ENCODE results near the gene SLC16A6.
A peak's percentile ranks its signal among the peaks of the same experiment; 100 is the strongest.
"Not testable (repeated sequence)": the region's sequence is repeated elsewhere in the genome, so short reads cannot be mapped to it uniquely, and the experiment has no call there.

Gene SLC16A6

DNA sequence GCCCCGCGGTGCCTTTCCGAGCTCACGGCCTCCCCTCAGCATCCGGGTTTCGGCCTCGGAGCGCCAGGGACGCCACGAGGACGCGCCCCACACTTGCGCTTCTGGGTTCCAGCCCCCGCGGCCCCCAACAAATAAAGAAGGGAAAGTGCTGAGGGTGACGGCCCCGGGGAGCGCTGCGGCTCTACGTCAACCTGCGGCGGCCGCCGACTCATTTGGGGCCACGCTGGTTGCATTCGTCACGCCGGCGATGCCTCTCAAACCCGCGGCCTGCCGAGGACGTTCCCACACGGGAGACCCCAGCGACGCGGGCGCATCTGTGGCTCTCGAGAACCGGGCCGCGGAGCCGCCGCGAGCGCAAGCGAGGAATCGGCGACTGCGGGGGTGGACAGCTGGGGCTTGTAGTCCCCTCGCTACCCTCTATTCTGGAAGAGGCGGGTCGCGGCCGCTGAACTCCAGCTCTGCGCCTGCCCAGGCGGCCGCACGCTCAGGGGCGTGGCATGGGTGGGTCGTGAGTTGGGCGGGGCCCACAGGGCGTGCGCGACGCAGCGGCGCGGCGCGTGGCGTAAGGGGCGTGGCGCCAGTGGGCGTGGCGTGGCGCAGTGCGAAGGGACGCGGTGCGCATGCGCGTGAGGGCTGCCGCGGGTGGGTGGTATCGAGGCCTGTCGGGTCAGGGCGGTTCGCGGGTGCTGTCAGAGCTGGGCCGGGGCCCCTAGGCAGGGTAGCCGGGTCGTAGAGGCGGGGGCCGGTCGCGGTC is 43.3 kb downstream of the SLC16A6 start, which contains the start of gene AMZ2:
AMZ2 (plus strand) TSS at position 599 of the 754 bp plus-strand sequence. CDS start 2,145 bp downstream, outside the sequence.
- Histone ChIP-seq H3K27ac (peak within 1 kb of the TSS; percentile 94 to 99), H3K27me3 (no peaks in the 10 kb centered on the region), H3K36me3 (peaks cover 4 to 14% (median 13%) of the 10 kb centered on the region in 3 donors), H3K4me3 (peak within 1 kb of the TSS; percentile 93 to 99), H3K9me3 (no peaks in the 10 kb centered on the region), H3K4me1 (peaks cover 0 to 15% (median 9%) of the 10 kb centered on the region in 4 donors)
- intact Hi-C loops (cut with DNase I; ENCODE audit: low total_unique reads) = loop anchor here (5.0 to 10.0 kb wide), 2 partner anchors 40 to 207 kb away; partner anchors contain the start of gene WIPI1
- TF ChIP-seq CTCF (IDR thresholded peaks at IDR 0.05) = no peak
- DNase-seq = peak; percentile 89 to 95

GRCh38 chr17:68246271-68247028 is 44.5 kb downstream of the SLC16A6 start:
- DNase-seq = no peak
- intact Hi-C loops (cut with DNase I; ENCODE audit: low total_unique reads) = loop anchor here (5.0 to 10.0 kb wide), 2 partner anchors 39 to 208 kb away; partner anchors contain the start of gene WIPI1
- Histone ChIP-seq H3K27ac (no peak overlapping the region), H3K4me1 (peaks cover 0 to 15% (median 9%) of the 10 kb centered on the region in 4 donors), H3K27me3 (no peaks in the 10 kb centered on the region), H3K9me3 (no peaks in the 10 kb centered on the region), H3K4me3 (peak overlapping the region in 1 of 2 donors; percentile 99), H3K36me3 (peaks cover 2 to 8% (median 2%) of the 10 kb centered on the region in 3 donors)
- TF ChIP-seq CTCF (IDR thresholded peaks at IDR 0.05) = no peak

DNA sequence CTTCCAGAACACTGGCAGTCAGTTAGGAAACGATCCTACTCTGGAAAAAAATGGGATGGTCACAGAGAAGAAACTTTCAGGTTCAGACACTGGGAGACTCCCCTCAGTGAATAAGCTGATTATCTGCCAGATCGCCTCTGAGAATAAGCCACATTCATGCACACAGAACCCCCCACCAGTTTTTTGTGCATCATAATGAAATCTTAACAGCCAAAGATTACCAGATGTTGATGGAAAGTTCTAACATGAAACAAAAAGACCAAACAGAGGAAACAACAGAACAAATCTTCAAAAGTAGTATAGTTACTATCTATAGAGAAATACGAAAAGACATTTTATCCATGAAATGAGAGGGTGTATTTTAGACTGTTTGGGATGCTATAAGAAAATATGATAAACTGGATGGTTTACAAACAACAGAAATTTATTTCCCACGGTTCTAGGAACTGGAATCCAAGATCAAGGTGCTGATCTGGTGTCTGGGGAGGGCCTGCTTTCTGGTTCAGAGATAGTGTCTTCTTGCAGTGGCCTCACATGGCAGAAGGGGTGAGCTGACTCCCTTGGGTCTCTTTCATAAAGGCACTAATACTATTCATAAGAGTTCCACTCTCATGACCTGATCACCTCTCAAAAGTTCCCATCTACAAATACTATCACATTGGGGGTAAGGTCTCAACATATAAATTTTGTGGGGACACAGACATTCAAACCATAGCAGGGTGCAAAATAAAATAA is 51.1 kb downstream of the SLC16A6 start:
- intact Hi-C loops (cut with DNase I; ENCODE audit: low total_unique reads) = loop anchor here (10.0 kb wide), 1 partner anchor 215 kb away; the partner anchor contains the start of gene WIPI1
- no peaks in the 10 kb centered on the region for H3K9me3 ChIP-seq
- no peaks in the 10 kb centered on the region for H3K27me3 ChIP-seq
- H3K36me3 ChIP-seq = no peaks in the 10 kb centered on the region
- no peak for DNase-seq
- H3K4me1 ChIP-seq = no peaks in the 10 kb centered on the region
- TF ChIP-seq CTCF (IDR thresholded peaks at IDR 0.05) = no peak
- H3K4me3 ChIP-seq = no peak overlapping the region
- H3K27ac ChIP-seq = no peak overlapping the region

- H3K9me3 ChIP-seq = no peaks in the 10 kb centered on the region
- DNase-seq = no peak
- H3K4me3 ChIP-seq = no peak overlapping the region
- no peaks in the 10 kb centered on the region for H3K27me3 ChIP-seq
- H3K27ac ChIP-seq = no peak overlapping the region
- intact Hi-C loops (cut with DNase I; ENCODE audit: low total_unique reads) = no loop called here
- no peaks in the 10 kb centered on the region for H3K36me3 ChIP-seq
- no peak for TF ChIP-seq CTCF (IDR thresholded peaks at IDR 0.05)
- H3K4me1 ChIP-seq = no peaks in the 10 kb centered on the region
These were observed 52.1 kb downstream of the SLC16A6 start for GRCh38 chr17:68238871-68239253.

- H3K9me3 ChIP-seq = no peaks in the 10 kb centered on the region
- no peaks in the 10 kb centered on the region for H3K27me3 ChIP-seq
- H3K36me3 ChIP-seq = no peaks in the 10 kb centered on the region
- no peak overlapping the region for H3K27ac ChIP-seq
- no peaks in the 10 kb centered on the region for H3K4me1 ChIP-seq
- no peak overlapping the region for H3K4me3 ChIP-seq
- no peak for TF ChIP-seq CTCF (IDR thresholded peaks at IDR 0.05)
- no peak for DNase-seq
- intact Hi-C loops (cut with DNase I; ENCODE audit: low total_unique reads) = no loop called here
These were observed 52.6 kb downstream of the SLC16A6 start for GRCh38 chr17:68238164-68238870.

- H3K36me3 ChIP-seq; H3K27me3 ChIP-seq; H3K4me3 ChIP-seq; intact Hi-C loops (cut with DNase I; ENCODE audit: low total_unique reads); H3K27ac ChIP-seq; H3K4me1 ChIP-seq; H3K9me3 ChIP-seq: not testable (repeated sequence)
- peak; percentile 55 to 70 for DNase-seq
These were observed 53.4 kb downstream of the SLC16A6 start for GRCh38 chr17:68237369-68238163.

GRCh38 chr17:68235336-68235791 is 55.6 kb downstream of the SLC16A6 start:
- H3K4me3 ChIP-seq; H3K27me3 ChIP-seq; H3K27ac ChIP-seq; intact Hi-C loops (cut with DNase I; ENCODE audit: low total_unique reads); H3K36me3 ChIP-seq; H3K4me1 ChIP-seq; H3K9me3 ChIP-seq: not testable (repeated sequence)
- DNase-seq = peak in 1 of 2 donors; percentile 63

Measured in tibial artery (tissue), 4 donors.